Breast epithelium (tissue), 3 donors: ENCODE data around the gene SLC25A38.

Experiments
- POLR2A ChIP-seq: fragments of 450-650 bp; IDR thresholded peaks from one replicate; pipeline ENCODE4 v1.6.1; 2016; ENCODE audit warnings: antibody characterized with exemption, mild to moderate bottlenecking, moderate library complexity
- TF ChIP-seq, protein P1 (sequence below), 3 donors: fragments of 450-650 bp; IDR thresholded peaks; one replicate each; pipeline ENCODE4 v1.5.1; 2016 to 2017; ENCODE audit warnings: antibody characterized with exemption in 3 of 3, mild to moderate bottlenecking in 3 of 3, moderate library complexity in 3 of 3

DNA sequence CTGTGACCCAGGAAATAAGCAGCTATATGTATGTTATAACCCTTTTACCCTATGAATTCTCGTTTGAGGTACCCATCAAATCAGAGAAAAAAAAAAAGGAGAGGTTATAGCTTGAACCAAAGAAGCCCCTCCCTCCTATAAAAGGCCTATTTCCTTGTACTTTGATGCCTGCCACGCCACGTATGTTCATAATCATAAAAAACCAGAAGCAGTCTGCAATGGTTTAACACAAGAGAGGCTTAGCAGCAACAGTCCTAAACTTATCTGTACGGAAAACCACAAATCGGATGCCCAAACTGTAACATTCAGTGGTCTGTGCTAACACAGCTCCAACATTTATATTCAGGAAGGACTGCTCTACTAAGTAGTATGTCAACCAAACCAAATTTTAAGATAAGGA is 32.5 kb upstream of the SLC25A38 start:
- TF ChIP-seq, protein P1, sequence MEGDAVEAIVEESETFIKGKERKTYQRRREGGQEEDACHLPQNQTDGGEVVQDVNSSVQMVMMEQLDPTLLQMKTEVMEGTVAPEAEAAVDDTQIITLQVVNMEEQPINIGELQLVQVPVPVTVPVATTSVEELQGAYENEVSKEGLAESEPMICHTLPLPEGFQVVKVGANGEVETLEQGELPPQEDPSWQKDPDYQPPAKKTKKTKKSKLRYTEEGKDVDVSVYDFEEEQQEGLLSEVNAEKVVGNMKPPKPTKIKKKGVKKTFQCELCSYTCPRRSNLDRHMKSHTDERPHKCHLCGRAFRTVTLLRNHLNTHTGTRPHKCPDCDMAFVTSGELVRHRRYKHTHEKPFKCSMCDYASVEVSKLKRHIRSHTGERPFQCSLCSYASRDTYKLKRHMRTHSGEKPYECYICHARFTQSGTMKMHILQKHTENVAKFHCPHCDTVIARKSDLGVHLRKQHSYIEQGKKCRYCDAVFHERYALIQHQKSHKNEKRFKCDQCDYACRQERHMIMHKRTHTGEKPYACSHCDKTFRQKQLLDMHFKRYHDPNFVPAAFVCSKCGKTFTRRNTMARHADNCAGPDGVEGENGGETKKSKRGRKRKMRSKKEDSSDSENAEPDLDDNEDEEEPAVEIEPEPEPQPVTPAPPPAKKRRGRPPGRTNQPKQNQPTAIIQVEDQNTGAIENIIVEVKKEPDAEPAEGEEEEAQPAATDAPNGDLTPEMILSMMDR (IDR thresholded peaks at IDR 0.05) = no peak
- TF ChIP-seq POLR2A = no peak
